Smooth muscle cell (in vitro differentiated cells): ENCODE measurements around the gene PNPLA5. TPM values are rescaled to one million over a fixed set of nuclear protein-coding genes. Genes with fewer than 3 reads are reported as not detected.

Experiments
- DNase-seq: peaks from one replicate; lab custom pipeline; 2025; ENCODE audit not compliant: unreplicated experiment; lab: John Stamatoyannopoulos, UW
- H2AFZ ChIP-seq: fragments of 200-600 bp; sonication (generic); 2 replicates; pipeline ENCODE4 v1.6.0; 2016; ENCODE audit warnings: antibody characterized with exemption, low read depth, mild to moderate bottlenecking
- H3F3A ChIP-seq: fragments of 200-600 bp; sonication (generic); 2 replicates; pipeline ENCODE4 v1.6.0; 2017; ENCODE audit warnings: antibody characterized with exemption, low read depth
- H3K27ac ChIP-seq: fragments of 200-600 bp; sonication (generic); 2 replicates; pipeline ENCODE4 v1.5.1; 2016; ENCODE audit warnings: low read depth, mild to moderate bottlenecking
- H3K27me3 ChIP-seq: fragments of 200-600 bp; sonication (generic); 2 replicates; pipeline ENCODE4 v1.6.1; 2016; ENCODE audit warnings: low read depth, mild to moderate bottlenecking
- H3K36me3 ChIP-seq: fragments of 200-600 bp; sonication (generic); 2 replicates; pipeline ENCODE4 v1.5.1; 2016; ENCODE audit warnings: low read depth
- H3K4me1 ChIP-seq: fragments of 200-600 bp; sonication (generic); 2 replicates; pipeline ENCODE4 v1.5.1; 2016; ENCODE audit warnings: low read depth
- H3K4me2 ChIP-seq: fragments of 200-600 bp; sonication (generic); 2 replicates; pipeline ENCODE4 v1.6.0; 2016; ENCODE audit warnings: mild to moderate bottlenecking
- H3K4me3 ChIP-seq: fragments of 200-600 bp; sonication (generic); 2 replicates; pipeline ENCODE4 v1.5.1; 2016; ENCODE audit warnings: mild to moderate bottlenecking
- H3K79me2 ChIP-seq: fragments of 200-600 bp; sonication (generic); 2 replicates; pipeline ENCODE4 v1.6.0; 2016; ENCODE audit warnings: low read depth, mild to moderate bottlenecking
- H3K9ac ChIP-seq: fragments of 200-600 bp; sonication (generic); 2 replicates; pipeline ENCODE4 v1.6.0; 2016; ENCODE audit warnings: low read depth
- H3K9me3 ChIP-seq: fragments of 200-600 bp; sonication (generic); replicated peaks from 2 replicates; pipeline ENCODE4 v1.5.1; 2016; ENCODE audit warnings: low read depth
- H4K20me1 ChIP-seq: fragments of 200-600 bp; sonication (generic); 2 replicates; pipeline ENCODE4 v1.6.0; 2016; ENCODE audit warnings: low read depth
- WGBS: methylation state at CpG from one replicate; pipeline ENCODE4 v1.1.7; 2016; ENCODE audit warnings: low lambda C conversion rate; 5-methylcytosine and 5-hydroxymethylcytosine counted together
- polyA plus RNA-seq: library from polyadenylated mRNA; unstranded; fragments of >200 nt; fragmentation: Nextera tagmentation; extraction: Ambion mirVana; gene quantifications from 2 replicates; pipeline ENCODE4 v1.2.1, GENCODE V29; 2016
- total RNA-seq: library from RNA; depleted of rRNA; stranded (reverse); fragments of >200 nt; gene quantifications from 2 replicates; pipeline ENCODE4 v1.2.3, GENCODE V29; 2014
- TF ChIP-seq, protein P1 (sequence below): fragments of 200-600 bp; sonication (generic); IDR thresholded peaks from 2 replicates; pipeline ENCODE4 v1.5.1; 2017; ENCODE audit warnings: borderline replicate concordance, mild to moderate bottlenecking, antibody characterized with exemption; ENCODE audit not compliant: insufficient read depth, poor library complexity, severe bottlenecking

PNPLA5 gene
- total and polyA plus RNA-seq, 2 experiments from 2014 or later = not detected

DNA sequence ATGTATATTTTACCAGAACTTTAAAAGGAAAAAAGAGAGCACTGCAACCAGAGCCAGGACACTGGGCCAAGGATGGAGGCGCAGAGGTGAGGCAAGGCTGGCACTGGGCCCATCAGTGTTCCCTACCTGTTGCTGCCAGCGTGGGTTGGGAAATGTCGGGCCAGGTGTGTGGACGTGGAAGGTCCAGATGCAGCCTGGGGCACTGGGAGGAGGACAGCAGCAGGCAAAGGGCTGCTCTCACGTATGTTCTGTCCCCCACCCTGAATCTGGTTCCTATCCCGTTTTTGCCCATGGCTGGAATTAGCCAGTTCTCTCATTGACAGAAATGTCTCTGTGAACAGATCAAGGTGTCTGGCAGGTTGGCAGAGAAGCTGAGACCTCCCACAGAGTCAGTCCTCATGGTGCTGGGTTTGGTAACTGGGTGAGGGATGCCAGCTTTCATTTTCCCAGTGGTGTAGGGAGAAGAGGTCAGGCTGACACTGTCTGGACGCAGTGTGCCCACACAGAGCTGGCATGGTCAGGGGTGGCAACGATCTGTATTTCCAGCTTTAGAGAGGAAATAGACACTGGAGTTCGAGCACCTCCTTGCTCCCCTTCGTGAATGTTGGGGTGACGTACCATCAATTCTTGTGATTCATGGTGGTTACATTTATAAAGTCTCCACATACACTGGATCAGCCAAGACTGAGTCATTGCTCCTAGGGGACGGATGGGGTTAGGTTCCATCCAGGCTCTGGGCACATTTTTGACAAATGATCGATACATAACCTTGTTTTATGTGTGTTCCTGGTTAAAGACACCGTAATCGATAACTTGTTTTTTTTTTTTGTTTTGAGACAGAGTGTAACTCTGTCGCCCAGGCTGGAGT, 27.5 kb upstream of the PNPLA5 start:
- TF ChIP-seq, protein P1, sequence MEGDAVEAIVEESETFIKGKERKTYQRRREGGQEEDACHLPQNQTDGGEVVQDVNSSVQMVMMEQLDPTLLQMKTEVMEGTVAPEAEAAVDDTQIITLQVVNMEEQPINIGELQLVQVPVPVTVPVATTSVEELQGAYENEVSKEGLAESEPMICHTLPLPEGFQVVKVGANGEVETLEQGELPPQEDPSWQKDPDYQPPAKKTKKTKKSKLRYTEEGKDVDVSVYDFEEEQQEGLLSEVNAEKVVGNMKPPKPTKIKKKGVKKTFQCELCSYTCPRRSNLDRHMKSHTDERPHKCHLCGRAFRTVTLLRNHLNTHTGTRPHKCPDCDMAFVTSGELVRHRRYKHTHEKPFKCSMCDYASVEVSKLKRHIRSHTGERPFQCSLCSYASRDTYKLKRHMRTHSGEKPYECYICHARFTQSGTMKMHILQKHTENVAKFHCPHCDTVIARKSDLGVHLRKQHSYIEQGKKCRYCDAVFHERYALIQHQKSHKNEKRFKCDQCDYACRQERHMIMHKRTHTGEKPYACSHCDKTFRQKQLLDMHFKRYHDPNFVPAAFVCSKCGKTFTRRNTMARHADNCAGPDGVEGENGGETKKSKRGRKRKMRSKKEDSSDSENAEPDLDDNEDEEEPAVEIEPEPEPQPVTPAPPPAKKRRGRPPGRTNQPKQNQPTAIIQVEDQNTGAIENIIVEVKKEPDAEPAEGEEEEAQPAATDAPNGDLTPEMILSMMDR = no peak
- no peak overlapping the region for H3K4me2 ChIP-seq
- no peak overlapping the region for H3K27ac ChIP-seq
- no peaks in the 10 kb centered on the region for H3K9me3 ChIP-seq
- WGBS = 91% methylated on average over 16 of the region's 16 CpGs
- DNase-seq = no peak
- H3F3A ChIP-seq = no peaks in the 10 kb centered on the region
- no peak overlapping the region for H3K9ac ChIP-seq
- H2AFZ ChIP-seq = no peak overlapping the region
- H3K4me3 ChIP-seq = no peak overlapping the region
- no peaks in the 10 kb centered on the region for H3K36me3 ChIP-seq
- H3K79me2 ChIP-seq = no peaks in the 10 kb centered on the region
- H3K4me1 ChIP-seq = peaks cover 8% of the 10 kb centered on the region
- H3K27me3 ChIP-seq = no peaks in the 10 kb centered on the region
- no peaks in the 10 kb centered on the region for H4K20me1 ChIP-seq

- no peaks in the 10 kb centered on the region for H3K27me3 ChIP-seq
- H3K27ac ChIP-seq = no peak overlapping the region
- H4K20me1 ChIP-seq = no peaks in the 10 kb centered on the region
- H3F3A ChIP-seq = no peaks in the 10 kb centered on the region
- no peak overlapping the region for H2AFZ ChIP-seq
- no peaks in the 10 kb centered on the region for H3K9me3 ChIP-seq
- no peak overlapping the region for H3K4me3 ChIP-seq
- TF ChIP-seq, protein P1 = no peak
- no peak overlapping the region for H3K4me2 ChIP-seq
- H3K36me3 ChIP-seq = no peaks in the 10 kb centered on the region
- no peak overlapping the region for H3K9ac ChIP-seq
- peaks cover 4% of the 10 kb centered on the region for H3K4me1 ChIP-seq
- 89% methylated on average over 6 of the region's 6 CpGs for WGBS
- no peaks in the 10 kb centered on the region for H3K79me2 ChIP-seq
- no peak for DNase-seq
These were observed 25.7 kb upstream of the PNPLA5 start for GRCh38 chr22:43917521-43917920.

DNA sequence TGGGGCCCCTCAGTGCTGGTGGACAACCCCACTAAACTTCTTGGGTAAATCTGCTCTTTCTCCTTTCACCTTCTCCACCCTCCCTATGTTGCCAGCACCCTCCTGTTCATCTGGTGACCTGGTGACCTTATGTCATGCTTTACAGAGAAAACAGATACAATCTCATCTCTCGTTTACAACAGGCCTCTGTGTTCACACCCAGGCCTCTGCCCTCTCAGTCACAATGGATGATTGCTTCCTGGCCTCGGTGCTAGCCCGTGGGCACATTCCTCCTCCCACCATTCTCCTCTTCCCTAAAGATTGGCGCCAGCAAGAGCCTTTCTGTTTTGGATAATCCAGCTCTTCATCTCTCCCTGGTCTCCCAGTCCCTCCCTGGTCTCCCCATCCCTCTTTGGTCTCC, 19.5 kb upstream of the PNPLA5 start:
- no peak overlapping the region for H3K4me3 ChIP-seq
- no peaks in the 10 kb centered on the region for H3K36me3 ChIP-seq
- TF ChIP-seq, protein P1 = no peak
- H2AFZ ChIP-seq = no peak overlapping the region
- DNase-seq = no peak
- H3K9me3 ChIP-seq = no peaks in the 10 kb centered on the region
- H3K79me2 ChIP-seq = no peaks in the 10 kb centered on the region
- H3K27ac ChIP-seq = no peak overlapping the region
- peaks cover 9% of the 10 kb centered on the region for H3K27me3 ChIP-seq
- H3K4me2 ChIP-seq = no peak overlapping the region
- WGBS = 53% methylated on average over 4 of the region's 4 CpGs
- H3K4me1 ChIP-seq = no peaks in the 10 kb centered on the region
- no peaks in the 10 kb centered on the region for H3F3A ChIP-seq
- H4K20me1 ChIP-seq = no peaks in the 10 kb centered on the region
- no peak overlapping the region for H3K9ac ChIP-seq
